GM12872 (cell line): ENCODE data around the gene PTPRN2.

Experiments used
- TF ChIP-seq, protein P1 (sequence below): IDR thresholded peaks from 3 replicates; pipeline ENCODE4 v1.5.1; 2011; ENCODE audit warnings: low read depth, mild to moderate bottlenecking, low read length, moderate library complexity; ENCODE audit not compliant: insufficient read depth

The PTPRN2 gene

DNA sequence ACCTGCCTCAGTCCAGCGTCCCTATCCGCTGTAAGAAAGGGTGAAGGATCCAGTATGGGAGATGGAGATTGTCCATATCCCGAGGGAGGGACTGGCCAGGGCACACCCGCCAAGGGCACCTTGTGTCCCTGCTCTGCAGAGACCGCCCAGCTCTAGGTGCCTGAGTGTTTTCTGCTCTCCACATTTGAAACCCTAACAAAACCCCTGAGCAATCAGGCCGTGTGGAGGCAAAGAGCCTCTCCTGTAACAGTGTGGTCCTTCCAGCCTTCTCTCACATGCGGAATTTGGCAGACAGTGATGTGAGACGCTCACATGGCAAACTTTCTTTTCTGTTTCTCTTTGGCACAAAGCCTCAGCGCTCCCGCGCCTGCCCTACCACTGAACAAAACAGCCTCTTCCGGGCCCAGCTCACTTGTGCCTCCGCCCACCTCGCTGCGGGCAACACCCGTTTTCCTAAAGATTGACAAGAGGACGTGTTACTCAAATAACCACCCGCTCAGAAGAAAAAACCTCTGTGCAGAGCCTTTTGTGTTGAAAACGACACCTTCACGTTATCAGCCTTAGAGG lies 736.0 kb downstream of the PTPRN2 start:
- TF ChIP-seq, protein P1, sequence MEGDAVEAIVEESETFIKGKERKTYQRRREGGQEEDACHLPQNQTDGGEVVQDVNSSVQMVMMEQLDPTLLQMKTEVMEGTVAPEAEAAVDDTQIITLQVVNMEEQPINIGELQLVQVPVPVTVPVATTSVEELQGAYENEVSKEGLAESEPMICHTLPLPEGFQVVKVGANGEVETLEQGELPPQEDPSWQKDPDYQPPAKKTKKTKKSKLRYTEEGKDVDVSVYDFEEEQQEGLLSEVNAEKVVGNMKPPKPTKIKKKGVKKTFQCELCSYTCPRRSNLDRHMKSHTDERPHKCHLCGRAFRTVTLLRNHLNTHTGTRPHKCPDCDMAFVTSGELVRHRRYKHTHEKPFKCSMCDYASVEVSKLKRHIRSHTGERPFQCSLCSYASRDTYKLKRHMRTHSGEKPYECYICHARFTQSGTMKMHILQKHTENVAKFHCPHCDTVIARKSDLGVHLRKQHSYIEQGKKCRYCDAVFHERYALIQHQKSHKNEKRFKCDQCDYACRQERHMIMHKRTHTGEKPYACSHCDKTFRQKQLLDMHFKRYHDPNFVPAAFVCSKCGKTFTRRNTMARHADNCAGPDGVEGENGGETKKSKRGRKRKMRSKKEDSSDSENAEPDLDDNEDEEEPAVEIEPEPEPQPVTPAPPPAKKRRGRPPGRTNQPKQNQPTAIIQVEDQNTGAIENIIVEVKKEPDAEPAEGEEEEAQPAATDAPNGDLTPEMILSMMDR = no peak

DNA sequence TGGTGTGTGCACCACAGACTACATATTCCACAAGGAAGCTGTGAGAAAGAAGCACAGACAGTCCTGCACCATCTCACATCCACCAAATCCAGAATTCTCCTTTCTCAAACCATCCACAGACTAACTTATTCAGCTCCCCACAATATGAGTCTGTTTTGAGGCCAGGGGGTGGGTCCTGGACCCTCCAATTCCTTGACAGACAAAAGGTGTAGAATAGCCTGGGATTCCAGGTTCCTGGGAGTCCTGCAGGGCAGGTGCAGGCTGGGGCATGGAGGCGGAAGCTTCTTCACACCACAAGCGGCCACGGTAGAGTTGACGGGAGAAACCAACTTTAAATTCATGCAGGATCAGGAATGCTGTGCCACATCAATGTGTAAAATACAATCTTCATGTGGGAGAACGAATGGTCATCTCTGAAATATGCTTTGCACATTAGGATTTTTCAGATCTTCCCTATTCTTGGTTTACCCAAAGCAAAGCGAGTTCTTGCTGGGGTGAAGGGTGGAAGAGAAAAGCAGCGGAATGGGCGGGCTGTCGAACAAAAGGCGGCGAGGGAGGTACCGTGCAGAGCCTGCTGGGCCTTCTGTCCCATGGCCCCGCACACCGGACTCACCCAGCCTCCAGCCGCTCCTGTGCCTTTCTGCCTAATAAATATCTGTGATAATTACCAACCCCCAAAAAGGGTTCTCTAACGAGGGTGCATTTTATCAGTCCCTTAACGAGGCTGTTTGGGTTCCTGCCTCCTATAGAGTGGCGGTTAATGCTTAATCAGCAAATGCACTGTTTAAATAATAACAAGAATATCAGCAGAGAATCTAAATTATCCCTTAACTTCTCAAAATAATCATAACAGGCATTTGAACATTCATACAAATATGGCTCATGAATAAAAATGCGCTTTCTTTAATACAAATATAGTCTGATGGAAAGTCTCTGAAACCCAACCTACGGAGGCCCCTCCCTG lies 736.9 kb downstream of the PTPRN2 start:
- TF ChIP-seq, protein P1 = no peak

DNA sequence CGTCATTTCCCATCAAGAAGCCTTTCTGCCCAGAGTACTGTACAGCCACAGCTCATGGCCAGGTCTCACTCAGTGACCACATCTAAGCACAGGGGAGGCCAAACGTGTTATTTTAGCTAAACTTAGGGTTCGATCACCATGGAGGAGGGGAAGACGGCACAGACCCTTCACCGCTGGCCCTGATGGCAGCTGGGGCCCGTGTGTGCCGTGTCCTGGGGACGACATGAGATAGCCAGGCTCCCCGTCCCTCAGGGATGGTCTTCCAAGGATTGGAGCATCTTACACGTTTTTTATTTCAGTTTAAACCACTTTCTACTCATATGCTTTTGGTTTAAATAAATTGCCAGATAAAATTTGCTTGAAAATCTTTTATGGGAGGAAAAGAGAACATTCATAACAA lies 737.9 kb downstream of the PTPRN2 start:
- TF ChIP-seq, protein P1 = no peak

DNA sequence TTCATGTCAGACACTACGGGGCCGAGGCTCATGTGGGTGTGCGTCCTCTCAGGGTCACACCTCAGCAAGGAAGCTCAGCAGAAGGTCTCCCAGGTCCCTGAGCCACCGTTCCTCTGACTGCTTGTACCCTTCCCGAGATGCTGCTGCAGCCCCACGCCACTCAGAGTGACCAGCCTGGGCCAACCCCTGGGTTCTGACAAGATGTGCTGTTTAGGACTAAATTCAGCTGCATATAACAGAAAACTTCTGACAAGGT lies 738.4 kb downstream of the PTPRN2 start:
- TF ChIP-seq, protein P1 = no peak

DNA sequence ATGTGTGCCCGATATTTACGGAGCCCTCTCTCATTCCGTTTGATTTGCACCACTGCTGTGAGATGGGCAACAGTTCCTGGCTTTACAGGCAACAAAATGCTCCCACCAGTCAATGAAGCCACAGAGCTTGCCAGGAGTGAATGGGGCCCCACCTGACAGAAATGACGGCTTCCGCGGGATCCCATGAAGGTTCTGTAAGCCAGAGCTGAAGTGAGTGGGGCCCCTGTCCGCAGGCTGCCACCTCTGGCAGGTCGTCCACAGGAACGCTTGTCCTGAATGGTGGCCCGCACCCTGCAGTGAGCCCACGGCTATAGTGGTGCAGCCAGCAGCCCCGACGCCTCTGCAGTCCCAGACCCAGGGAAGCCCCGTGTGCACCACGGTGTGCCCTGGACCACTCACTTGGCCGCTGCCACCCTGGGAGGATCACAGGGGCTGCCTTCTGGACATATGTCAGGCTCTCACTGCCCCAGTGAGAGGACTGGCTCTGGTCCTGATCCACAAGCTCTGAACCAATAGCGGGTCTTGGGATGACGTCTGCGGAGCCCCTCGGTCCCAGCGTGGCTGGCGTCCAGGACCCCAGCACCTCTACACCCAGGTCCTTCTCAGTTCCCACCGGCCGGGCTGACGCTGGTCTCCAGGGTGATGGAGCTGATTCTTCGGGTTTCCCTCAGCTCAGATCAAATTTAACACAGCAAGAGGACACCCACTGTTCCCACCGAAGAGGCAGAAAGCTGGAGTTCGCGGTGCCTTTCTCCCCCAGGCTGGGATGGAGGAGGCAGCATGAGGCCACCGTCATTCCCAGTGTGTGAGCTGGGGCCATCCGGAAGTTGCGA lies 738.9 kb downstream of the PTPRN2 start:
- TF ChIP-seq, protein P1 = no peak

DNA sequence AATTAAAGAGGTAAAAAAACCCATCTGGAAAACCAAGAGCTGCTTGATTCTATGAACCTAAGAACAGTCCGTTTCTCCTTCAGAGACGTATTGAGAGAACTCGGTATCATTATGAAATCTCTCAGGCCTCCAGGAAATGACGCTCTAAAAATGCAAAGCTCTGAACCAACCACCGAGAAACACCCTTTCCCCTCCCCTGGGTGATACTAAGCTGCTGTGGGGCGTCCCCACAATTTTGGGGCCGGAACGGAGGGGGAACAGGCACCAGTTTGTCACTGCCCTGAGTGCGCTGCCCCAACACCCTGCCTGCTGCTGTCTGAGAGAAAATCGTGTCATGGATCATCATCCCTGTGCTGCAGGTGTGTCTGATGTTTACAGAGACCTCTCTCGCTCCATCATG lies 741.4 kb downstream of the PTPRN2 start:
- TF ChIP-seq, protein P1 = no peak

DNA sequence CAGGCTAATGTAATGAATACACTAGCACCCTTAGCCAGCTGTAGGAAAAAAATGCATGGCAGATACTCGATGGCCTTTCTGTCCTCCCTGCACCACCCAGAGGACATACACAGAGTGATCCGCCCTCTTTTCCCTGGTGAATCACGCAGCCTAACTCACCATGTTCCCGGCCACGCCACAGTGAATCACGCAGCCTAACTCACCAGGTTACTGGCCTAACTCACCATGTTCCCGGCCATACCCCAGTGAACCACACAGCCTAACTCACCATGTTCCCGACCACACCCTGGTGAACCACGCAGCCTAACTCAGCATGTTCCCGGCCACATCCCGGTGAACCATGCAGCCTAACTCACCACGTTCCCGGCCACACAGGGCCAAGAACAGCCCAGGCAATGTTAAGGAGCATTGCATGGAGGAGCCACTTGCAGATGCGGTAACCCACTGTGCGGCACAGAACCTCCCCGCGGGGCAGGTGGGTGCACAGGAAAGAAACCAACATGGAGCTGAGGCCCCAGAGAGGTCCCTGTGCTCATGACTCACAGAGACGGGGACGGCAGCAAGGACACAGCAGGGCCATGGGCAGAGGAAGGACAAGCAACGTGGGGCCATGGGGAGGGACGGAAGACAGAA lies 742.3 kb downstream of the PTPRN2 start:
- TF ChIP-seq, protein P1 = no peak
